HFFc6 (cell line): ENCODE results near the gene RITA1. TPM values are rescaled to one million over a fixed set of nuclear protein-coding genes. Genes with fewer than 3 reads are reported as not detected.

Experiments used
- DNase-seq: peaks from one replicate; pipeline ENCODE4 v3.0.0-alpha.2; 2018
- H3K27ac Mint-ChIP-seq: 2 replicates; pipeline ENCODE4 v1.8.0; 2020; ENCODE audit warnings: mild to moderate bottlenecking, mixed read lengths
- H3K27me3 Mint-ChIP-seq: 2 replicates; pipeline ENCODE4 v1.8.0; 2021; ENCODE audit warnings: mild to moderate bottlenecking, moderate library complexity, mixed read lengths; ENCODE audit not compliant: insufficient read depth
- H3K36me3 Mint-ChIP-seq: 2 replicates; pipeline ENCODE4 v1.8.0; 2021; ENCODE audit warnings: low read depth, mixed read lengths
- H3K4me1 Mint-ChIP-seq: 2 replicates; pipeline ENCODE4 v1.8.0; 2020; ENCODE audit warnings: low read depth, mixed read lengths
- H3K4me3 Mint-ChIP-seq: 2 replicates; pipeline ENCODE4 v1.8.0; 2020; ENCODE audit warnings: mild to moderate bottlenecking, moderate library complexity, mixed read lengths
- H3K9me3 Mint-ChIP-seq: 2 replicates; pipeline ENCODE4 v1.8.0; 2020; ENCODE audit warnings: mild to moderate bottlenecking, mixed read lengths
- microRNA-seq: library from miRNA; unstranded; fragments of <30 nt; microRNA quantifications from one replicate; pipeline ENCODE4, GENCODE V29; 2019
- total RNA-seq, 6 experiments: library from RNA; stranded (reverse); fragmentation: NEBNext Ultra II Directional; extraction: Animal tissue kit (Norgen Biotek cat#: 25700); gene quantifications; 2 replicates in 1 of 6; 3 replicates in 5 of 6; pipeline ENCODE4 v1.2.3, GENCODE V29; 2021
- TF ChIP-seq, protein P1 (sequence below): fragments of 200-600 bp; sonication (generic); IDR thresholded peaks from 2 replicates; pipeline ENCODE4 v1.5.0; 2021; ENCODE audit warnings: antibody characterized with exemption, mild to moderate bottlenecking

The RITA1 gene
- total RNA-seq, 6 experiments from 2014 or later: 18.0 to 20.9 (median 18.7) TPM

GRCh38 chr12:113239811-113240331 lies 54.4 kb downstream of the RITA1 start:
- no peak for DNase-seq
- Mint-ChIP-seq H3K27me3 (peaks cover 10% of the 10 kb centered on the region), H3K27ac (no peak overlapping the region; the same call in 1 of the 2 replicates), H3K9me3 (no peaks in the 10 kb centered on the region), H3K4me1 (peaks cover 65% of the 10 kb centered on the region), H3K36me3 (no peaks in the 10 kb centered on the region; the same call in 1 of the 2 replicates), H3K4me3 (no peak overlapping the region)
- TF ChIP-seq, protein P1, sequence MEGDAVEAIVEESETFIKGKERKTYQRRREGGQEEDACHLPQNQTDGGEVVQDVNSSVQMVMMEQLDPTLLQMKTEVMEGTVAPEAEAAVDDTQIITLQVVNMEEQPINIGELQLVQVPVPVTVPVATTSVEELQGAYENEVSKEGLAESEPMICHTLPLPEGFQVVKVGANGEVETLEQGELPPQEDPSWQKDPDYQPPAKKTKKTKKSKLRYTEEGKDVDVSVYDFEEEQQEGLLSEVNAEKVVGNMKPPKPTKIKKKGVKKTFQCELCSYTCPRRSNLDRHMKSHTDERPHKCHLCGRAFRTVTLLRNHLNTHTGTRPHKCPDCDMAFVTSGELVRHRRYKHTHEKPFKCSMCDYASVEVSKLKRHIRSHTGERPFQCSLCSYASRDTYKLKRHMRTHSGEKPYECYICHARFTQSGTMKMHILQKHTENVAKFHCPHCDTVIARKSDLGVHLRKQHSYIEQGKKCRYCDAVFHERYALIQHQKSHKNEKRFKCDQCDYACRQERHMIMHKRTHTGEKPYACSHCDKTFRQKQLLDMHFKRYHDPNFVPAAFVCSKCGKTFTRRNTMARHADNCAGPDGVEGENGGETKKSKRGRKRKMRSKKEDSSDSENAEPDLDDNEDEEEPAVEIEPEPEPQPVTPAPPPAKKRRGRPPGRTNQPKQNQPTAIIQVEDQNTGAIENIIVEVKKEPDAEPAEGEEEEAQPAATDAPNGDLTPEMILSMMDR: no peak

DNA sequence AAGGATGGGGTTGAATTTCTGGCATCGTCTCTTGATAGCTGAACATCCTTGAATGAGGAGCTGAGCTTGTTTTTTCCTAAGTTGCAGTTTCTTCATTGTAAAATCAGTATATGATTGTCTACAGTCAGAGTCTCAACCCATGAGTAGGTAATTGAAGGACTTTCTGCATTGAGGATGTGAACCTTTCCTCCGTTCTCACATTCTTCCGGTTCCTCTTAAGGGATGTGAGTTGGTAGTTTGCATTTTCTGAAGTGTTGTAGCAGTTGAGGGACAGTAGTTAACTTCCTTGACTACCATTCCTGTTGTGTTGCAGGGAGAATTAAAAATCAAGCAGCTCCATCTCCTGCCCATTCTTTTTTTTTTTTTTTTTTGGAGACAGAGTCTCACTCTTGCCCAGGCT lies 54.9 kb downstream of the RITA1 start:
- Mint-ChIP-seq H3K36me3 (no peaks in the 10 kb centered on the region; the same call in 1 of the 2 replicates), H3K4me3 (no peak overlapping the region), H3K27me3 (peaks cover 10% of the 10 kb centered on the region), H3K27ac (no peak overlapping the region; the same call in 1 of the 2 replicates), H3K4me1 (peaks cover 67% of the 10 kb centered on the region), H3K9me3 (no peaks in the 10 kb centered on the region)
- no peak for DNase-seq
- TF ChIP-seq, protein P1: no peak

GRCh38 chr12:113241191-113242025 lies 55.9 kb downstream of the RITA1 start:
- Mint-ChIP-seq H3K9me3 (no peaks in the 10 kb centered on the region), H3K27me3 (peaks cover 10% of the 10 kb centered on the region), H3K4me1 (peaks cover 76% of the 10 kb centered on the region), H3K36me3 (no peaks in the 10 kb centered on the region; the same call in 1 of the 2 replicates), H3K27ac (peak overlapping the region; percentile 92), H3K4me3 (peak overlapping the region; percentile 54)
- peak; percentile 98 for DNase-seq
- TF ChIP-seq, protein P1: no peak

Small RNA genes lying within 50 kb of the gene (microRNA-seq; reads per million reads assigned to microRNA genes)
- not detected for gene MIR7106

Other genes with a start within 250 kb of the RITA1 start
- 10 to 100 TPM in 1 of 6 experiments, 1 to 10 TPM in 5; 3.3 to 11.3 (median 9.0) TPM for gene OAS3, start 247.2 kb upstream of the RITA1 start, total RNA-seq
- under 1 TPM; 0.28 to 0.63 (median 0.47) TPM for gene OAS2, start 207.2 kb upstream of the RITA1 start, total RNA-seq
- not detected for gene DTX1, start 129.0 kb upstream of the RITA1 start, total RNA-seq
- not detected for gene RASAL1, start 50.0 kb upstream of the RITA1 start, total RNA-seq
- gene CFAP73, start 36.0 kb upstream of the RITA1 start, total RNA-seq: under 1 TPM in 1 of 6 experiments, not detected in 5; 0.17 TPM
- 10 to 100 TPM; 60.1 to 71.0 (median 61.9) TPM for gene DDX54, start 243 bp upstream of the RITA1 start, total RNA-seq
- 10 to 100 TPM; 19.0 to 33.3 (median 20.6) TPM for gene TPCN1, start 35.7 kb downstream of the RITA1 start, total RNA-seq
- gene SLC8B1, start 149.4 kb downstream of the RITA1 start, total RNA-seq: 1 to 10 TPM; 5.8 to 6.7 (median 6.3) TPM
- 10 to 100 TPM; 49.8 to 64.3 (median 54.6) TPM for gene PLBD2, start 172.9 kb downstream of the RITA1 start, total RNA-seq
- gene SDS, start 218.2 kb downstream of the RITA1 start, total RNA-seq: not detected
- 10 to 100 TPM in 4 of 6 experiments, 1 to 10 TPM in 2; 8.5 to 11.6 (median 10.4) TPM for gene SDSL, start 236.7 kb downstream of the RITA1 start, total RNA-seq